ENCODE measurements around the gene OPRL1.

GRCh38 chr20:64142590-64142989 is 62.7 kb downstream of the OPRL1 start:
- no peak for TF ChIP-seq POLR2AphosphoS5 (IDR thresholded peaks at IDR 0.05; ENCODE audit: low read depth, low read length)
- no peak for TF ChIP-seq SIN3A (IDR thresholded peaks at IDR 0.05; ENCODE audit: borderline replicate concordance, insufficient read depth, low read length)
